GM13977 (cell line): ENCODE measurements around the gene PNMT.

Experiments used
- DNase-seq: peaks from one replicate; pipeline ENCODE4 v3.0.0; 2012; ENCODE audit warnings: low spot score
- CTCF ChIP-seq: IDR thresholded peaks from 2 replicates; pipeline ENCODE4 v1.5.1; 2012; ENCODE audit warnings: mild to moderate bottlenecking, control low read depth; ENCODE audit not compliant: insufficient read depth; ENCODE audit errors: extremely low read depth, missing control alignments
- in situ Hi-C: fragments of 300-500 bp; cut with MboI; formaldehyde crosslinking; loops from one replicate; pipeline ENCODE4 v1.12.0; 2022; ENCODE audit warnings: low sequenced_read_pairs, low pct_unique_long_range_greater_than_20kb, mixed read lengths, inconsistent platforms; ENCODE audit not compliant: unreplicated experiment

The PNMT gene

GRCh38 chr17:39667945-39668924 lies at the start of gene PNMT:
Gene PNMT, plus strand, starts transcription at chr17:39668453. Its CDS starts 23 bp downstream, at chr17:39668476.
- in situ Hi-C loops = no loop called here
- peak; percentile 87 for TF ChIP-seq CTCF
- peak; percentile 89 for DNase-seq

DNA sequence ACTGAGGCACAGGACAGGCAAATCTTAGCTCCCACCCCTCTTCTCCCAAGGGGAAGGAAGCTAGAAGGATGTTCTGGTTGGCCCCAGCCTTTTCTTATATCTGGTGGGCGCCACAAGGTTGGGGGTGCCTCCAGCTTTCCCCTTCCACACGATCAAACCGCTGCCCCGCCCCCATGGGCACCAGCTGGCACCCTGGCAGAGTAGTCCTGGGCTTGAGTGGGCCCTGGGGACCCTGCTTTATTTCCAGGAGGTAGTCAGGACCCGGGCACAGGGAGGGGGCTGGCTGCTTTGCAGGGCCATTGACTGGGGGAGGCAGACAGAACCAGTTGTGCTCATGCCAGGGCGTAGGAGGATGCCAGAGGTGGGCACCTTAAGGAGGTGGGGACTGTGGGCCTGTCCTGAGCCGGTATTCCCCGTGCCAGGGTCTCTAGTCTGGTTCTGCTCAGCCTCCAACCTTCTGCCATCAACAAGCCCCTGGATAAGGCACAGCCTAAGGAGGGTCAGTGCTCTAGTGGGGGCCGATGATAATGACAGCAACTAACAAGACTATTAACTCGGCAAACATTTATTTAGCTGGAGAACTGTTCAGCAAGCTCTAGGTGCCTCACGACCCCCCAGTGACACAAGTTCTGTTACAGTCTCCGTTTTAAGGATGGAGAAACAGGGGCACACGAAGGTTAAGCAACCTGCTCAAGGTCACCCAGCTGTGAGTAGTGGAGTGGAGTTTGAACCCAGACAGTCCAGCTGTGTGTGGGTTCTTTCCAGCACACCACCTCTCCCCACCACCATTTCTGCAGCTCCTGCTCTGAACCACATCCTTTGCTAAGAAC lies 49.1 kb upstream of the PNMT start:
- no peak for TF ChIP-seq CTCF
- DNase-seq = no peak
- in situ Hi-C loops = no loop called here

DNA sequence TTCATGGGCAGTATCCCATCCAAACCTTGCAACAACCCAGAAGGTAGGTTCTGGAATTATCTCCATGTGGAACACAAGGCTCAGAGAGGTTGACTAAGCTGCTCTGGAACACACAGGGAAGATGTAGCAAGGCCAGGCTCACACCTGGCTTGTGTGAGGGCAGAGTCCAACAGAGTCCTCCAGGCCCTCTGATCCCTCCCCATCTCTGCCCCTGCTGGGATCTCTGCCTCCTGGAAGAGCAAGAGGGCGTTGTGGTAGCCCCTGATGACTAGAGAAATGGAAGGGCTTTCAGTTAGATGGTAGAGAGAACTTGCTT lies 48.5 kb upstream of the PNMT start:
- in situ Hi-C loops = loop anchor here (10.0 kb wide), 1 partner anchor 135 kb away; no protein-coding TSS in a partner anchor

GRCh38 chr17:39621523-39622379 lies 46.5 kb upstream of the PNMT start:
- TF ChIP-seq CTCF = peak; percentile 100
- DNase-seq = peak; percentile 93
- in situ Hi-C loops = loop anchor here (10.0 kb wide), 1 partner anchor 133 kb away; no protein-coding TSS in a partner anchor

More for the DNA sequence above, 48.5 kb upstream of the PNMT start:
- no peak for TF ChIP-seq CTCF
- no peak for DNase-seq

DNA sequence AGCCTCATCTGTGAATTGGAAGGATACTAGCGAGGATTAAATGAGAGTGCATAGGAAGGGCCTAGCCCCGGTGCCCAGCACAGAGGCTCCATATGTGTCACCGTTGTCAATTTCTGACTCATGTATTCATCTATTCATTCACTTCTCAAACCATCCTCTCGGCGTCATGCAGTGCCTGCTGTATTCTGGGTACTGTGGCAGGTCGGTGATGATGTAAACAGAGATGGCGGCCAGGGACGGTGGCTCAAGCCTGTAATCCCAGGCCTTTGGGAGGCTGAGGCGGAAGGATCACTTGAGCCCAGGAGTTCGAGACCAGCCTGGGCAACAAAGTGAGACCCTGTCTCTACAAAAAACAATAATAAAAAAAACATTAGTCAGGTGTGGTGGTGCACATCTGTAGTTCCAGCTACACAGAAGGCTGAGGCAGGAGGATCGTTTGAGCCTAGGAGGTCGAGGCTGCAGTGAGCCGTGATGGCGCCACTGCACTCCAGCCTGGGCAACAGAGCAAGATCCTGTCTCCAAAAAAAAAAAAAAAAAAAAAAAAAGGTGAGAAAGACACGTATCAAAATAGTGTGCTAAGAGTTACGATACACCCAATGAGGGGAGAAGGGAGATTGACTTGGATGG lies 45.8 kb upstream of the PNMT start:
- TF ChIP-seq CTCF = no peak
- in situ Hi-C loops = loop anchor here (10.0 kb wide), 1 partner anchor 132 kb away; no protein-coding TSS in a partner anchor
- no peak for DNase-seq
